ENCODE data around the gene USH2A. TPM values are rescaled to one million over a fixed set of nuclear protein-coding genes. Genes with fewer than 3 reads are reported as not detected.

The USH2A gene
- total RNA-seq, 2 donors from 2014 or later, result not detected

GRCh38 chr1:215584389-215584788, 838.9 kb downstream of the USH2A start:
- no peak overlapping the region for H3K27ac Mint-ChIP-seq
- DNase-seq, result no peak
- ATAC-seq (replicated peaks in 1 of 2), result no peak
- H3K4me1 Mint-ChIP-seq (ENCODE audit: low read depth), result no peaks in the 10 kb centered on the region
- H3K4me3 Mint-ChIP-seq, result no peak overlapping the region
- peaks cover 2 to 3% of the 10 kb centered on the region in 2 donors for H3K9me3 Mint-ChIP-seq
- peaks cover 4 to 6% of the 10 kb centered on the region in 2 donors for H3K36me3 Mint-ChIP-seq (ENCODE audit: insufficient read depth in 2 of 2)
- no peaks in the 10 kb centered on the region for H3K27me3 Mint-ChIP-seq (ENCODE audit: low read depth)

- Mint-ChIP-seq H3K9me3 (peaks cover 2 to 3% of the 10 kb centered on the region in 2 donors), H3K4me3 (no peak overlapping the region), H3K4me1 (ENCODE audit: low read depth) (no peaks in the 10 kb centered on the region), H3K36me3 (ENCODE audit: insufficient read depth in 2 of 2) (peaks cover 4 to 6% of the 10 kb centered on the region in 2 donors), H3K27ac (no peak overlapping the region), H3K27me3 (ENCODE audit: low read depth) (no peaks in the 10 kb centered on the region)
- DNase-seq (no peak), ATAC-seq (replicated peaks in 1 of 2) (no peak)
These were observed 840.0 kb downstream of the USH2A start for GRCh38 chr1:215583185-215583749.

GRCh38 chr1:215581896-215582295, 841.4 kb downstream of the USH2A start:
- ATAC-seq (replicated peaks in 1 of 2) (no peak), DNase-seq (no peak)
- no peaks in the 10 kb centered on the region for H3K27me3 Mint-ChIP-seq (ENCODE audit: low read depth)
- no peaks in the 10 kb centered on the region for H3K4me1 Mint-ChIP-seq (ENCODE audit: low read depth)
- no peak overlapping the region for H3K27ac Mint-ChIP-seq
- no peak overlapping the region for H3K4me3 Mint-ChIP-seq
- H3K36me3 Mint-ChIP-seq (ENCODE audit: insufficient read depth in 2 of 2), result peaks cover 4 to 6% of the 10 kb centered on the region in 2 donors
- peaks cover 2 to 3% of the 10 kb centered on the region in 2 donors for H3K9me3 Mint-ChIP-seq

Data from activated T-cell treated with anti-CD3 and anti-CD28 coated beads, Interleukin-2, amount 50 U/mL, for 72 hours (primary cell).